IPS-15b (cell line): ENCODE results near the gene CAPN2.
"Not testable (repeated sequence)": the region's sequence is repeated elsewhere in the genome, so short reads cannot be mapped to it uniquely, and the experiment has no call there.

Experiments
- H3K27me3 ChIP-seq: one replicate; pipeline ENCODE4 v1.6.1; 2013; ENCODE audit warnings: low read length; ENCODE audit not compliant: control insufficient read depth, insufficient read depth
- H3K36me3 ChIP-seq: one replicate; pipeline ENCODE4 v1.6.1; 2013; ENCODE audit warnings: low read length; ENCODE audit not compliant: control insufficient read depth, insufficient read depth
- H3K4me1 ChIP-seq: one replicate; pipeline ENCODE4 v1.6.1; 2013; ENCODE audit warnings: mild to moderate bottlenecking, low read length; ENCODE audit not compliant: control insufficient read depth, insufficient read depth
- H3K4me3 ChIP-seq: one replicate; pipeline ENCODE4 v1.5.1; 2013; ENCODE audit warnings: low read depth, low read length
- H3K9ac ChIP-seq: one replicate; pipeline ENCODE4 v1.6.1; 2013; ENCODE audit warnings: low read depth, mild to moderate bottlenecking, low read length
- H3K9me3 ChIP-seq: one replicate; pipeline ENCODE4 v1.6.1; 2013; ENCODE audit warnings: mild to moderate bottlenecking, low read length; ENCODE audit not compliant: control insufficient read depth, insufficient read depth

Gene CAPN2

GRCh38 chr1:223737342-223737741 lies 25.0 kb downstream of the CAPN2 start:
- Histone ChIP-seq H3K27me3 (peaks cover 2% of the 10 kb centered on the region), H3K4me3 (no peak overlapping the region), H3K9ac (no peak overlapping the region), H3K9me3 (no peaks in the 10 kb centered on the region), H3K4me1 (peaks cover 20% of the 10 kb centered on the region), H3K36me3 (no peaks in the 10 kb centered on the region)

DNA sequence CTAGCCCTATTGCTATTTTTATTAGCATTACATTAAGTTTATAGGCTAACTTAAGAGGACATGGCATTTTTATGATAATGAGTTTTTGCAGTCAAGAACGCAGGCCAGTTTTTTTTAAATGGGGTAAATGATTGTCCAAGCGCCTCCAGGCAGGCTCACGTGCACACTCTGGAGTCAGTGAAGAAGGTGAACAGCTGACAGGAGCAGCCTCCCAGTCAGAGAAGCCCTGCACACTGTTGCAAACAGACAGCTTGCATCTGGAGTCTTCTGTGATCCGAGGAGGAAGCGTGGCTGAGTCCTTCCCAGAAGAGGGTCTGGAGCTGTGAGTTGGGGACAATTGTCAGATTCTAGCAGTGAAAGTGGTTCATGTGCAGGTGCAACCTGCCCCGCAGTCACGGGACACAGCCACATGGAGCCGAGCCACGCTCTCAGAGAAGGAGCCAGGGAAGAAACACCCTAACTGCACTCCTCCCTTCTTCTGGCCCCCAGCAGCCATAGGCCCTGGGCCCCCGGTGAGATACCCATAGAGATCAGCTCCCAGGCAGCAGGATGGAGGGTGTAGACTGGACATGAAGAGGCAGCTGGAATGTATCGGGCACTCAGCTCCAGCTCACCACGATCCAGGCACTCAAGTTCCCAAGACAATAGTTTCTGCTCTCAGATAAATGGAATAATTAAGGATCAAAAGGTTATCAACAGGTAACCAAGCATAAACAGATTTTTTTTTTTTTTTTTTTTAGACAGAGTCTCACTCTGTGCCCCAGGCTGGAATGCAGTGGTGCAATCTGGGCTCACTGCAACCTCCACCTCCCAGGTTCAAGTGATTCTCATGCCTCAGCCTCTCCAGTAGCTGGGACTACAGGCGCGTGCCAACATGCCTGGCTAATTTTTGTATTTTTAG lies 26.4 kb downstream of the CAPN2 start:
- no peaks in the 10 kb centered on the region for H3K9me3 ChIP-seq
- peaks cover 13% of the 10 kb centered on the region for H3K4me1 ChIP-seq
- H3K9ac ChIP-seq, result no peak overlapping the region
- H3K36me3 ChIP-seq, result no peaks in the 10 kb centered on the region
- H3K27me3 ChIP-seq, result no peaks in the 10 kb centered on the region
- H3K4me3 ChIP-seq, result no peak overlapping the region

- H3K4me3 ChIP-seq, result no peak overlapping the region
- H3K36me3 ChIP-seq, result no peaks in the 10 kb centered on the region
- no peaks in the 10 kb centered on the region for H3K27me3 ChIP-seq
- no peaks in the 10 kb centered on the region for H3K9me3 ChIP-seq
- no peak overlapping the region for H3K9ac ChIP-seq
- H3K4me1 ChIP-seq, result peaks cover 6% of the 10 kb centered on the region
Observed at GRCh38 chr1:223739366-223740037, 27.2 kb downstream of the CAPN2 start.

DNA sequence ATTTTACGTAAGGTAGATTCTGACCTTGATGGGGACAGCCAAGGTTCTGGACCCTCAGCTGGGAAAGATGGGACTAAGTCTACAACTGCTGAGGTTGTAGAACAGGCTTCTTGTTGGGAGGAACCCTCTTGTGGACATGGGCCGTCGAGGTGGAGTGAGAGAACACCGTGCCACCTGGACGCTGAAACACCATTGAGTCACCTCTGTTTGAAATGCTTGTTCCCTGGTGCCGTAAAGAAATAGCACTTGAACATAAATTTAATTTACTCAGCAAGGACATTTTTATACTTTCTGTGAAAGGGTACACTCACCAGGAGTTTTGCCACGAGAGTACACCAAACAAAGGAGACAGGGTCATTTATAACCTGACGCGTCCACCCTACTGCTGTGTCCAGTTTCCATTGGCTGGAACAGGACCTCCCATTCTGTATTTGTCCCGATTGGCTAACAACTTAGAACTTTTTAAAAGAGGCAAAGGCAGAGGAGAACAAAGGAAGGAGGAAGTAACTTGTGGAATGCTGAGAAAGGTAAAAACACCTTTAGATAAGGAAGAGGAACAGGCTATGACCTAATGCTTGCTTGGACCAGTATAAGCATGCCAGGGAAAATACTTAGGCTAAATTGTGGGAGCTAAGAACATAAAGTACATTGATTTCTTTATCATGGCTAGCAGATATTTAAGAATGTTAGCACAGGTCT lies 27.8 kb downstream of the CAPN2 start:
- H3K36me3 ChIP-seq, H3K27me3 ChIP-seq, H3K9ac ChIP-seq, H3K4me3 ChIP-seq, H3K4me1 ChIP-seq, H3K9me3 ChIP-seq: not testable (repeated sequence)

GRCh38 chr1:223741861-223742260 lies 29.5 kb downstream of the CAPN2 start:
- no peak overlapping the region for H3K4me3 ChIP-seq
- no peak overlapping the region for H3K9ac ChIP-seq
- H3K36me3 ChIP-seq, result no peaks in the 10 kb centered on the region
- peaks cover 2% of the 10 kb centered on the region for H3K27me3 ChIP-seq
- no peaks in the 10 kb centered on the region for H3K9me3 ChIP-seq
- H3K4me1 ChIP-seq, result peaks cover 2% of the 10 kb centered on the region

GRCh38 chr1:223742856-223743517 lies 30.6 kb downstream of the CAPN2 start:
- H3K27me3 ChIP-seq, result peaks cover 13% of the 10 kb centered on the region
- H3K4me1 ChIP-seq, result peaks cover 2% of the 10 kb centered on the region
- no peak overlapping the region for H3K4me3 ChIP-seq
- H3K36me3 ChIP-seq, result no peaks in the 10 kb centered on the region
- H3K9ac ChIP-seq, result no peak overlapping the region
- H3K9me3 ChIP-seq, result no peaks in the 10 kb centered on the region

DNA sequence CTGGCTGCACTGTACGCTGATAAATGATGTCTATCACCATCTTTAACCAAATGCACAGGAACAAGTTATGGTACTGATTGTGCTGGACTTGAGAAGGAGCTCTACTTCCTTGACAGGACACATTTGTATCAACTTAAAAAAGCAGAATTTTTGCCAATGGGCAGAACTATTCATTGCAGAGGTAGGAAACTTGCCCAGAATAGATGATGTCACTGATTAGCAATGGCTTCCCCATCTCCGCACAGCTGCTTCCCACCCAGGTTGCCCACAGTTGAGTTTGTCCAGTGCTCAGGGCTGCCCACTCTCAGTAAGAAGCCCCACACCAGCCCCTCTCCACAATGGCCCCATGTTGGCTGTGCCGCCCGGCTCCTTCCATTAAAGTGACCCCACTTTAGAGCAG lies 33.4 kb downstream of the CAPN2 start:
- Histone ChIP-seq H3K9me3 (no peaks in the 10 kb centered on the region), H3K27me3 (peaks cover 23% of the 10 kb centered on the region), H3K9ac (no peak overlapping the region), H3K36me3 (no peaks in the 10 kb centered on the region), H3K4me3 (no peak overlapping the region), H3K4me1 (peaks cover 4% of the 10 kb centered on the region)

DNA sequence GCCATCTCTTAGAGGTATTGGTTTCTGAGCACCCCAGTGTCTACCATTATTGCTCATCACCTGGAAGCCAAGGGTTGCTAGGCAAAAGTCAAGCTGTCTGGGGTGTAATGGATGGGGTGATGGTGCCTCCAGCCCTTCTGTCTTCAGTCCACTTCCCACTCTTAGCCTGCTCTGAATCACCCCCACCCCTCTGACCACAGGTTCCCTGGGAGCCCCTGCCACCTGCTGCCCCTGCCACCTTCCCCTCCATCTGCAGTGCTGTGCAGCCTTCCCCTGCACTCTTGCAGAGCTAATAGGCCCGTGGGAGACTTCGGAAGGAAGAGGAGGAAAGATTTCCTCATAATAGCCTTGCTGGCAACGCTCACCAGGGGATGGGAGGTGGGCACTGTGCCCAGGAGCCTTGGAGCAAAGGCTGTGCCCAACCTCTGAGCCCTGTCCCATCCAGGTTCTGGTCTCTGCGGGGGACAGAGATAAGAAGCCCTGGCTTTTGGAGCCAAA lies 35.5 kb downstream of the CAPN2 start:
- no peak overlapping the region for H3K9ac ChIP-seq
- H3K4me1 ChIP-seq, result peaks cover 6% of the 10 kb centered on the region
- no peaks in the 10 kb centered on the region for H3K9me3 ChIP-seq
- peaks cover 23% of the 10 kb centered on the region for H3K27me3 ChIP-seq
- no peaks in the 10 kb centered on the region for H3K36me3 ChIP-seq
- H3K4me3 ChIP-seq, result no peak overlapping the region

DNA sequence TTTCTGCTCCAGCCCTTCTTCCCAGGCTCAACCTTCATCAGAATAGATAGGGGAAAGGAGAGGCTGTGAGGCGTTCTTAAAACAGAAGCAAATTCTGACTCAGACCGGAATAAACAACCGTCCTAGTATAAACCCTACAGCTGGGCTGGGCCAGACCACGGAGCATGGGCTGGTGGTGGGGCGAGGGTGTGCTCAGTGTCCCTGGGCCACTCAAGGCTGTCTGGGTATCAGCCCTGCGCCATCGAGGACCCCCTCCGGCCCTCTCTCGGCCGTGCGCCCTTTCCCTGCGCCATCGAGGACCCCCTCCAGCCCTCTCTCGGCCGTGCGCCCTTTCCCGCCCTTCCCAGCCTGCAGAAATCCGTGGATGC lies 36.0 kb downstream of the CAPN2 start:
- H3K4me1 ChIP-seq, result peaks cover 6% of the 10 kb centered on the region
- H3K9ac ChIP-seq, result peak overlapping the region; percentile 81
- H3K9me3 ChIP-seq, result no peaks in the 10 kb centered on the region
- H3K27me3 ChIP-seq, result peaks cover 23% of the 10 kb centered on the region
- peak overlapping the region; percentile 79 for H3K4me3 ChIP-seq
- H3K36me3 ChIP-seq, result no peaks in the 10 kb centered on the region

- Histone ChIP-seq H3K9ac (peak overlapping the region; percentile 81), H3K36me3 (no peaks in the 10 kb centered on the region), H3K4me3 (peak overlapping the region; percentile 79)
Observed at GRCh38 chr1:223748773-223749733, 36.7 kb downstream of the CAPN2 start.

More at GRCh38 chr1:223748773-223749733, 36.7 kb downstream of the CAPN2 start:
- Histone ChIP-seq H3K4me1 (peaks cover 6% of the 10 kb centered on the region), H3K27me3 (peaks cover 23% of the 10 kb centered on the region), H3K9me3 (no peaks in the 10 kb centered on the region)
